Dermis blood vessel endothelial cell (primary cell): ENCODE measurements around the gene CUL7. TPM values are rescaled to one million over a fixed set of nuclear protein-coding genes. Genes with fewer than 3 reads are reported as not detected.

Experiments
- DNase-seq: peaks from one replicate; pipeline ENCODE4 v3.0.0; 2010
- total RNA-seq: library from RNA; depleted of rRNA; stranded (reverse); fragments of >200 nt; gene quantifications from 2 replicates; pipeline ENCODE4 v1.2.3, GENCODE V29; 2014

CUL7 gene
- total RNA-seq, 1 donor from 2014 or later = 39.5 TPM

GRCh38 chr6:43076464-43077332, 23.0 kb upstream of the CUL7 start:
- DNase-seq = peak; percentile 35

GRCh38 chr6:43075670-43076463, 22.2 kb upstream of the CUL7 start, which contains the start of gene PTK7:
Gene PTK7, plus strand, starts transcription at chr6:43076314. Its CDS starts 175 bp downstream, at chr6:43076489.
- DNase-seq = peak; percentile 61

GRCh38 chr6:43074847-43075669, 21.4 kb upstream of the CUL7 start:
- DNase-seq = no peak

GRCh38 chr6:43070028-43070632, 16.5 kb upstream of the CUL7 start:
- peak; percentile 70 for DNase-seq

GRCh38 chr6:43062818-43063217, 9.2 kb upstream of the CUL7 start:
- DNase-seq = no peak

- no peak for DNase-seq
Measured at GRCh38 chr6:43061861-43062260, 8.2 kb upstream of the CUL7 start.

GRCh38 chr6:43060755-43061633, 7.3 kb upstream of the CUL7 start:
- no peak for DNase-seq

GRCh38 chr6:43060034-43060754, 6.5 kb upstream of the CUL7 start:
- no peak for DNase-seq

GRCh38 chr6:43059168-43060033, 5.8 kb upstream of the CUL7 start, which contains the start of the genes KLC4 and MRPL2:
Gene KLC4, plus strand, starts transcription at chr6:43059631. Its CDS starts 1,705 bp downstream, at chr6:43061336.
Gene MRPL2, minus strand, starts transcription at chr6:43059434. Its CDS starts 53 bp downstream, at chr6:43059381.
- peak; percentile 99 for DNase-seq

GRCh38 chr6:43058531-43058930, 4.9 kb upstream of the CUL7 start:
- no peak for DNase-seq

GRCh38 chr6:43055966-43056365, 2.3 kb upstream of the CUL7 start:
- no peak for DNase-seq

GRCh38 chr6:43054206-43054943, 724 bp upstream of the CUL7 start:
- peak; percentile 51 for DNase-seq

- DNase-seq = peak; percentile 57
Measured at GRCh38 chr6:43052842-43053544, 658 bp downstream of the CUL7 start.

- DNase-seq = no peak
Measured at GRCh38 chr6:43052225-43052841, 1.3 kb downstream of the CUL7 start.

- DNase-seq = no peak
Measured at GRCh38 chr6:43050981-43051380, 2.7 kb downstream of the CUL7 start.

GRCh38 chr6:43047998-43048397, 5.7 kb downstream of the CUL7 start:
- DNase-seq = no peak

GRCh38 chr6:43045371-43045930, 8.2 kb downstream of the CUL7 start:
- DNase-seq = no peak
